ENCODE data around the gene SRI.

The SRI gene

DNA sequence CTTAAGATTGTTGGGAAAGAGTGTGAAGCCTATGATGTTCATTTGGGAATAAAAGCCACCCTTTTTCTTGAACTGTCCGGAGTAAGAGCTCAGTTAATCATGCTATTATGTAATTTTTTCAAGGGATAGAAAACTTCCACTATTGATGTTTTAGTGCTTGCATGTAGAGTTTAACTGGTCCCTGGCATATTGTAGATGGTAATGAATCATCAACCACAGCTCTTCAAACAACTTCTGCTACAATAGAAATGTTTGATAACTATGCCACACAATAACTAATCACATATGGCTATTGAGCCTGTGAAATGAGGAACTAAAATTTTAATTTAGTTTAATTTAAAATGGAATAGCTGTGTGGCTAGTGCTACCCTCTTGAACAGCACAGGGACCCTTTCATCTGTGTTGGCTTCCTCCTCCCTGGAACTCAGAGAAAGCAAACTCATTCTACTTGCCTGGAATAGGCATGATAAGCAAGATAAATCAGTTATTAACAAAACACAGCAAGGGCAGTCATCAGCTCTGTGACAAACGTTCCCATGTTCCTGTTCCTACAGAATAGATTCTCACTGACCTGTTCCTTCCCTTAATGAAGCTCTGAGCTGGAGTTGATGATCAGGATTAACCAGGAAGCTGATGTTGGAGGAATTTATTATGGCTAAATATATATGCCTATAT lies 4.9 kb upstream of the SRI start:
- no peak for DNase-seq (ENCODE audit: low read depth)

DNA sequence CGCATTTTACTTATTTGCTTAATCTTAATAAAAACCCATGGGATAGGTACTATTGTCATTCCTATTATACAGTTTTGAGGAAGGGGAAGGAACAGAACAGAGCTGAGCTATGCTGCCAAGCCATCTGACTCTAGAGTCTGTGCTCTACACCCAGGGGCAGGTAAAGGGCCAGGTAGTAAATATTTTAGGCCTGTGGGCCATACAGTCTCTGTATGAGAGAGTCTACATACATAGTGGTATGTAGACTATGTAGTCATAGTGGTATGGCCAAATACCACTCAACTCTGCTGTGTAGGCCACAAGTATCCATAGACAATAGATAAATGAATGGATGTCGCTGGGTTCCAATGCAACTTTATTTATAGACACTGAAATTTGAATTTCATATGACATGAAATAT lies 3.4 kb upstream of the SRI start:
- no peak for DNase-seq (ENCODE audit: low read depth)

DNA sequence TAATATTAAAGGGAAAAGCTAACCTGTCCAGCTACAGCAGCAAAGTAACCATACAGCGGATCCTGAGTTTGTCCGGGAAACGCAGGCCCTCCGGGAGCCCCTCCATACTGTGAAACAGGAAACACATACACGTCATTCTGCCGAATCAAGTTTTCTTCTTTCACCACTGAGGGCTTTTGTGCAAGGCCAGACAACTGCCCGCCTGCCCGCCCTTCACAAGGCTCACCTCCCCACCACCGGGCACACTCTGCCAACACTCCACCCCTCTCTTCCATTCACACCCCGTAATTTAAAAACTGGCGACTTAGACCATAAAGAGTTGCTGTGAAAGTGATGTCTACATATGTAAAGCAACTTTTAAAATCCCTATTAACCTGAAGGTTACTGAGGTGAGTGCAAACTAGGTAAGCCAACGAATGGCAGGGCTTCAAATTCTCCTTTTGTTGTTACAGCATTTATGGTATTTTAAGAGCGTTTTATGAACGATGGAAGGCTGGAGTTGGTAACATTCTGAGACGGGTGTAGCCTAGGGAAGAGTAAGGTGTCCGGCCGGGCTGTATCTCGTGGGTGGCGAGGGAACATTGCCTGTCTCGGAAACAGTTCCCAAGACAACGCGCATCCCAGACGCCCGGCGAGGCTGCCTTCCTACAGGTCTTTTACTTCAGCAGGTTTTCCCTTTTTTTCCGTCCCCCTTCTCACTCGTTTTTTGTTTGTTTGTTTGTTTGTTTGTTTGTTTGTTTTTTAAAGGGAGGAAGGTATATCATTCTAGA lies 817 bp downstream of the SRI start:
- DNase-seq (ENCODE audit: low read depth): peak; percentile 11

DNA sequence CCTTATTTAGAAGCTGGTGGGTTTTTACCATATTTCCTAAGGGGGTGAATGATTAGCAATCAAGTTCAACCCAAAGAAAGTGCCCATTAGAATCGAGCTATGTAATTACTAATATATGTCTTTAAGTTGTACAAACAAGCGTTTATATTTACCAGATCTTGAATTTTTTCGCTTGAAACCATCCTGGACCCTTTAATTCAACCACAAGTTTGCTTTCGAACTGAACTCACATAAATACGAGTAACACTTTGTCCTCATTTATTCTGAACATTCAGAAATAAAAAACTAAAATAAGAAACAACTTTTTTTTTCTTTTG lies 1.5 kb downstream of the SRI start:
- DNase-seq (ENCODE audit: low read depth): no peak

GRCh38 chr7:88217675-88218428 lies 2.0 kb downstream of the SRI start:
- no peak for DNase-seq (ENCODE audit: low read depth)

DNA sequence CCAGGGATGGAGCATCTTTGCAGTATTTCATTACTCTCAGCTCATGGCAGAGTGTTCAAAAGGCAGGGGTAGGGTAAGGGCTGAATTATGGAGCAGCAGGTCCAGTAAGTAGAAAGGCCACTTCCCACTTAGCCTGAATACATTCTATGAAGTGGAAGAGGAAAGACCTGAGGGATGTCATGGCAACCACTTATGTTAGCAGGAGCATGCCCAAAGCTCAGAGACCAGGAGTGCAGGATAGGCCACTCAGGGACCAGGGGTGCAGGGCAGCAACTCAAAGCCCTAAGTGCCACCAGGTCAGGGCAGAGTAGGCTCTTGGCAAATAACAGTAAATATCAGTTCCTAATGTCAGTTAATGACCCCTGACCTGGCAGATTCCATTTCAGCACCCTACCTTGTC lies 3.6 kb downstream of the SRI start:
- DNase-seq (ENCODE audit: low read depth): no peak

GRCh38 chr7:88215295-88215694 lies 4.5 kb downstream of the SRI start:
- no peak for DNase-seq (ENCODE audit: low read depth)

GRCh38 chr7:88214456-88214855 lies 5.4 kb downstream of the SRI start:
- no peak for DNase-seq (ENCODE audit: low read depth)

GRCh38 chr7:88212918-88213317 lies 6.9 kb downstream of the SRI start:
- DNase-seq (ENCODE audit: low read depth): no peak

DNA sequence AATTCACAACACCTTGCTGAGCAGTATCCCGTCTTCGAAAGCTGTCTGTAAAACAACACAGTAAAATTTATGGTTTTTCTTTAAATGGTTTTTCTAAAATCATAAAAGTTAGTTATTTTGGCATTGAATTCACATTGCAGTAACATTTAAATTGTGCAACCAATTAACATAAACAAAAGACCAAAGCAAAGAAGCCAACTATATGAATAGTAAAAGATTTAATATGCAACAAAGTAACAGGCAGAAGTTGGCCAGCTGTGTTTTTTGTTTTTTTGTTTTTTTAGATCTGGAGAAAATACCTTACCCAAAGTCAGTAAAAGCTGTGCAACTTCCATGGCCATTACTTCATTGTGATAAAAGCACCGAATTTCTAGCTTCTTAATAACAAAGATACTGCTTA lies 11.3 kb downstream of the SRI start:
- no peak for DNase-seq (ENCODE audit: low read depth)

- no peak for DNase-seq (ENCODE audit: low read depth)
These were observed 13.6 kb downstream of the SRI start for GRCh38 chr7:88206254-88206653.

DNA sequence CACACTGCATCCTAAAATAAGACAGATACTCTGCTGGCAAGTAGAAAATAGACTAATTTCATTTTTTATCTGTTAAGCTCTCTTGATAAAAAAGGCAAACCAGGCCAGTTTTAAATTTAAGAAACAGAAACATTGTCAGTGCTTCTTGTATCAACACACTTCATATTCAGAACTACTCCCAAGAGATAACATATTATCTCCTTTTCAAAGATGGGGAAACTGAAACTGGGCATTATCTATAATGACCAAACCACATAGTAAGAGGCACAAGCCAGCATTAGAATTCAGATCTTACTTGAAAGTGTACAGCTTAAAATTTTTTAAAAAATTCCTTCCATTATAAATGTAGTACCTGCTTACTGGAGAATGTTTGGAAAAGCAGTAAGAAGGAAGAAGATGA lies 14.7 kb downstream of the SRI start:
- DNase-seq (ENCODE audit: low read depth): no peak

- DNase-seq (ENCODE audit: low read depth): no peak
These were observed 15.2 kb downstream of the SRI start for GRCh38 chr7:88204525-88205110.

DNA sequence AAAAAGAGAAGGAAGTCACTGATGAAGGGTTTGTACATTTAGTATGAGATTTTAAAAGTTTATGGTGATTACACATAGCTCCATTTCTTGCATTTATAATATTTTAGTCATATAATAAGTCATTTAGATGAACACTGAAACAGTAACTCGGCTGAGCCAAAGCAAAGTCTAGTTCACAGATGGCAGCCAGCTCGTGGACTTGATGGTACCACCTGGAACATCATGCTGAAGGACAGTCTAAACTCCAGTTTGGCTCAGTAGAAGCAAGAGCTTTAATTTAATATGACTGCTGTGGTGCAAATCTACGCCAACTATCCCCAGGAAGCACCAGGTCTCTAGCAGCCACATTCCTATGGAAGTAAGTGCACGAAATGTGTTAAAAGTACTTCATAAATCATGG lies 16.4 kb downstream of the SRI start:
- no peak for DNase-seq (ENCODE audit: low read depth)

- DNase-seq (ENCODE audit: low read depth): no peak
These were observed 17.0 kb downstream of the SRI start for GRCh38 chr7:88202799-88203198.

- DNase-seq (ENCODE audit: low read depth): no peak
These were observed 17.6 kb downstream of the SRI start for GRCh38 chr7:88202278-88202677.

DNA sequence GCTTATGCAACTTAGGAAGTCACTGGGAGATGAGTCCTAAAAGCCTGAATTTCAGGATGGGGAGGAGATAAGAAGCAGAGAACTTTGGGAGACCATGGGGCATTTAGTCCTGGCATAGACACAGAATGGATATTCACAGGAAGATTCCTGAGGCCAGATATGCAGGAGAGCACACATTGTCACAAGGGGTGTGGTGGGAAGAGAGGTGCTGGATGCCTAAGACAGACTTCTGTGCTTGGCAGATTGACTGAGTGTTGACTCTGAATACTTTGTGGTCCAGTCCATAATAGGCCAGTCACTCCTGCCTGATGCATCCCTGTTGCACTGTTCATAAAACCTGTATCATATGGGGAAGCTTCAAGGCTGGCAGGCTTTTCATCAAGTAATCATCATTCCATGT lies 18.5 kb downstream of the SRI start:
- DNase-seq (ENCODE audit: low read depth): no peak

DNA sequence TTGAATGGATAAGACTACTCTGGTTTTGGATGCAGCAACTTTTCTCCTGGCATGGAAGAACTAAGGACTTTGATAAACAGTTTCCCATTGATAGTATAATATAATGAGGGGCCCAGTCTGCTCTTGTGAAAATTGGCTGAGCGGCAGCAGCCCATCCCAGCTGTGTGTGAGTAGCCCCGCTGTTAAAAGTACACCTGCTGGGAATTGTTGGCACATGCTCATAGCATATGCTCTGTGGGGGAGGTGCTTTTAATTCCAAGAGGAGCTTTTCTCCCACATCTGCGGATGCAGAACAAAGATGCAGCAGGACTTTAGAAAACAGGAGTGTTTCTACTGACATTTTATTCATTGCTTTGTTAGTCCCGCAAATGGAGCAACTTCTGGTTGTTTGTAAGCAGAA lies 19.0 kb downstream of the SRI start:
- no peak for DNase-seq (ENCODE audit: low read depth)

- no peak for DNase-seq (ENCODE audit: low read depth)
These were observed 19.6 kb downstream of the SRI start for GRCh38 chr7:88200261-88200660.

- no peak for DNase-seq (ENCODE audit: low read depth)
These were observed 27.9 kb downstream of the SRI start for GRCh38 chr7:88191911-88192310.

DNA sequence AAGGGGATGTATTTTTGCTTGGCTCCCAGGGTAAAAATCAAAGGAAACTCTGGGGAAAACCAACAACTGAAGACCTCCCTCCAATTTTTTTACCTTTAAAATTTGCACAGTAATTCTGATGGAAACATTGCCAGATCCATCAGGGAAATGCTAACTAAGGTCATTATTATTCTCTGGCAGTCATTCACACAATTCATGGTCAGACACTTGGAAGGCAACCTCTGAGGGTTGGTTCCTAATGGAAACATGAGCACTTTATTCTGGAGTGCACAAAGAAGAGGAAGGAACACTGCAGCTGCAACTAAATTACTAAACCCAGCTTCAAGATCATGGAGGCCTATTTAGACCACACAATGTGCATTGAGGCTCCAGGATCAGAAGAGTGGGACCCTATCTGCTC lies 34.2 kb downstream of the SRI start:
- DNase-seq (ENCODE audit: low read depth): no peak

- DNase-seq (ENCODE audit: low read depth): no peak
These were observed 35.0 kb downstream of the SRI start for GRCh38 chr7:88184848-88185304.

- DNase-seq (ENCODE audit: low read depth): no peak
These were observed 36.8 kb downstream of the SRI start for GRCh38 chr7:88183051-88183450.
